Liver (tissue), 9 donors: ENCODE measurements around the gene TM9SF4. TPM values are rescaled to one million over a fixed set of nuclear protein-coding genes. Genes with fewer than 3 reads are reported as not detected.

Experiments used
- DNase-seq: peaks from one replicate; pipeline ENCODE4 v3.0.0-alpha.2; 2017; ENCODE audit warnings: low spot score
- H3K27ac ChIP-seq, 2 donors: one replicate each; pipeline ENCODE4 v1.7.0; 2013; ENCODE audit warnings: inconsistent platforms in 2 of 2, low read length in 2 of 2, control low read depth in 1 of 2, low read depth in 1 of 2, mild to moderate bottlenecking in 1 of 2
- H3K27me3 ChIP-seq, 4 donors: one replicate each; pipeline versions ENCODE4 v1.6.1 to v1.7.0; 2013; ENCODE audit warnings: low read length in 3 of 4, inconsistent platforms in 1 of 4, mild to moderate bottlenecking in 1 of 4, moderate library complexity in 1 of 4; ENCODE audit not compliant: control insufficient read depth in 4 of 4, insufficient read depth in 4 of 4
- H3K36me3 ChIP-seq, 4 donors: one replicate each; pipeline versions ENCODE4 v1.6.1 to v1.7.0; 2013; ENCODE audit warnings: low read length in 3 of 4, mild to moderate bottlenecking in 3 of 4, low read depth in 1 of 4, moderate library complexity in 1 of 4; ENCODE audit not compliant: control insufficient read depth in 4 of 4, insufficient read depth in 3 of 4
- H3K4me1 ChIP-seq, 4 donors: one replicate each; pipeline versions ENCODE4 v1.6.1 to v1.7.0; 2013; ENCODE audit warnings: low read length in 3 of 4, mild to moderate bottlenecking in 3 of 4, moderate library complexity in 1 of 4; ENCODE audit not compliant: control insufficient read depth in 4 of 4, insufficient read depth in 4 of 4
- H3K4me3 ChIP-seq, 3 donors: one replicate each; pipeline versions ENCODE4 v1.6.1 to v1.7.0; 2013; ENCODE audit warnings: low read length in 3 of 3, control low read depth in 1 of 3, low read depth in 1 of 3, mild to moderate bottlenecking in 1 of 3
- H3K9ac ChIP-seq, 2 donors: one replicate each; pipeline ENCODE4 v1.7.0; 2013; ENCODE audit warnings: low read length in 2 of 2, mild to moderate bottlenecking in 2 of 2, moderate library complexity in 2 of 2, control low read depth in 1 of 2, low read depth in 1 of 2
- H3K9me3 ChIP-seq, 4 donors: one replicate each; pipeline versions ENCODE4 v1.6.1 to v1.7.0; 2013; ENCODE audit warnings: low read length in 3 of 4; ENCODE audit not compliant: control insufficient read depth in 4 of 4
- ATF3 ChIP-seq: IDR thresholded peaks from 2 replicates; pipeline ENCODE4 v1.6.1; 2016; ENCODE audit warnings: antibody characterized with exemption
- CTCF ChIP-seq: fragments of 150-350 bp; IDR thresholded peaks from 2 replicates; pipeline ENCODE4 v1.5.1; 2017; ENCODE audit warnings: improper control_type of control experiment, low read depth, low read length; ENCODE audit not compliant: missing input control
- FOXA1 ChIP-seq: IDR thresholded peaks from 2 replicates; pipeline ENCODE4 v1.6.1; 2016; ENCODE audit warnings: antibody characterized with exemption
- FOXA2 ChIP-seq: IDR thresholded peaks from 2 replicates; pipeline ENCODE4 v1.6.1; 2016; ENCODE audit warnings: antibody characterized with exemption
- GABPA ChIP-seq, 2 donors: IDR thresholded peaks in 1 of 2; conservative IDR thresholded peaks in 1 of 2; 2 replicates each; pipeline ENCODE4 v1.6.1; 2016; ENCODE audit warnings: antibody characterized with exemption in 2 of 2, mild to moderate bottlenecking in 1 of 2, moderate library complexity in 1 of 2
- HNF4A ChIP-seq, 2 donors: conservative IDR thresholded peaks; 2 replicates each; pipeline ENCODE4 v1.6.1; 2016; ENCODE audit warnings: antibody characterized with exemption in 2 of 2, mild to moderate bottlenecking in 2 of 2
- HNF4G ChIP-seq: IDR thresholded peaks from 2 replicates; pipeline ENCODE4 v1.6.1; 2016; ENCODE audit warnings: antibody characterized with exemption
- JUND ChIP-seq, 2 donors: IDR thresholded peaks; 2 replicates each; pipeline ENCODE4 v1.6.1; 2016; ENCODE audit warnings: antibody characterized with exemption in 2 of 2
- MAX ChIP-seq: IDR thresholded peaks from 2 replicates; pipeline ENCODE4 v1.6.1; 2016; ENCODE audit warnings: antibody characterized with exemption
- RAD21 ChIP-seq, 2 donors: IDR thresholded peaks; 2 replicates each; pipeline ENCODE4 v1.6.1; 2016; ENCODE audit warnings: antibody characterized with exemption in 2 of 2, mild to moderate bottlenecking in 2 of 2
- REST ChIP-seq: IDR thresholded peaks from 2 replicates; pipeline ENCODE4 v1.6.1; 2016; ENCODE audit warnings: antibody characterized with exemption, mild to moderate bottlenecking
- RXRA ChIP-seq, 2 donors: IDR thresholded peaks; 2 replicates each; pipeline ENCODE4 v1.6.1; 2017 to 2018; ENCODE audit warnings: antibody characterized with exemption in 2 of 2, mild to moderate bottlenecking in 1 of 2
- SP1 ChIP-seq: IDR thresholded peaks from 2 replicates; pipeline ENCODE4 v1.6.1; 2018; ENCODE audit warnings: antibody characterized with exemption, mild to moderate bottlenecking
- TAF1 ChIP-seq: conservative IDR thresholded peaks from 2 replicates; pipeline ENCODE4 v1.6.1; 2016; ENCODE audit warnings: antibody characterized with exemption, mild to moderate bottlenecking
- YY1 ChIP-seq: IDR thresholded peaks from 2 replicates; pipeline ENCODE4 v1.6.1; 2016; ENCODE audit warnings: antibody characterized with exemption, mild to moderate bottlenecking
- ZBTB33 ChIP-seq: IDR thresholded peaks from 2 replicates; pipeline ENCODE4 v1.6.1; 2016; ENCODE audit warnings: antibody characterized with exemption
- WGBS: extraction: QIAGEN DNeasy Blood & Tissue Kit; methylation state at CpG from one replicate; pipeline ENCODE4 v1.1.7; 2013; 5-methylcytosine and 5-hydroxymethylcytosine counted together
- polyA plus RNA-seq, 2 donors: library from polyadenylated mRNA; stranded (reverse) in 1 of 2; unstranded in 1 of 2; fragments of 200-250 nt in 1 of 2; fragments of >200 nt in 1 of 2; fragmentation: Nextera tagmentation in 1 of 2; extraction: Ambion mirVana in 1 of 2; gene quantifications; one replicate each; pipeline versions ENCODE4 v1.2.1 to v1.2.3, GENCODE V29; 2013 to 2015
- total RNA-seq, 2 donors: library from RNA; depleted of rRNA; stranded (reverse); fragments of >200 nt; gene quantifications; one replicate each; pipeline ENCODE4 v1.2.3, GENCODE V29; 2014
- donor health status: healthy.
- donor health status: healthy.
- donor health status: healthy.
- donor health status: healthy.
- donor health status: healthy.

Gene TM9SF4
- total and polyA plus RNA-seq, 4 donors, result 15.9 to 26.2 (median 22.2) TPM

- Histone ChIP-seq H3K9ac (no peak overlapping the region), H3K4me1 (no peaks in the 10 kb centered on the region), H3K27me3 (no peaks in the 10 kb centered on the region), H3K4me3 (no peak overlapping the region), H3K27ac (peak overlapping the region in 1 of 2 donors; percentile 47), H3K36me3 (no peaks in the 10 kb centered on the region), H3K9me3 (no peaks in the 10 kb centered on the region)
- TF ChIP-seq CTCF, result no peak
- TF ChIP-seq SP1, result no peak
- no peak for TF ChIP-seq JUND (IDR thresholded peaks at IDR 0.05)
- no peak for TF ChIP-seq GABPA (IDR thresholded peaks at IDR 0.05 in 1 of 2, conservative IDR thresholded peaks at IDR 0.05 in 1 of 2)
- no peak for TF ChIP-seq ZBTB33
- no peak for TF ChIP-seq FOXA1
- TF ChIP-seq YY1, result no peak
- TF ChIP-seq HNF4G, result no peak
- TF ChIP-seq HNF4A (conservative IDR thresholded peaks at IDR 0.05), result no peak
- DNase-seq, result no peak
Observed at GRCh38 chr20:32069711-32070110, 39.8 kb upstream of the TM9SF4 start.

- H3K27me3 ChIP-seq, result no peaks in the 10 kb centered on the region
- no peak overlapping the region for H3K27ac ChIP-seq
- 76% methylated on average over 1 of the region's 1 CpG for WGBS
- no peak for TF ChIP-seq CTCF
- no peak for TF ChIP-seq FOXA2
- no peak for TF ChIP-seq REST
- no peak for TF ChIP-seq RAD21 (IDR thresholded peaks at IDR 0.05)
- no peak for TF ChIP-seq ATF3
- TF ChIP-seq MAX, result no peak
- no peak for TF ChIP-seq RXRA (IDR thresholded peaks at IDR 0.05)
- TF ChIP-seq YY1, result no peak
- TF ChIP-seq TAF1, result no peak
- no peak for DNase-seq
- H3K4me1 ChIP-seq, result no peaks in the 10 kb centered on the region
- H3K9me3 ChIP-seq, result no peaks in the 10 kb centered on the region
- no peak overlapping the region for H3K9ac ChIP-seq
- no peak overlapping the region for H3K4me3 ChIP-seq
- H3K36me3 ChIP-seq, result no peaks in the 10 kb centered on the region
Observed at GRCh38 chr20:32070282-32070681, 39.2 kb upstream of the TM9SF4 start.
